ENCODE data around the gene ACAT2. TPM values are rescaled to one million over a fixed set of nuclear protein-coding genes. Genes with fewer than 3 reads are reported as not detected.
"Not testable (repeated sequence)": the region's sequence is repeated elsewhere in the genome, so short reads cannot be mapped to it uniquely, and the experiment has no call there.

The ACAT2 gene
- polyA plus RNA-seq, 1 donor = 46.2 TPM

DNA sequence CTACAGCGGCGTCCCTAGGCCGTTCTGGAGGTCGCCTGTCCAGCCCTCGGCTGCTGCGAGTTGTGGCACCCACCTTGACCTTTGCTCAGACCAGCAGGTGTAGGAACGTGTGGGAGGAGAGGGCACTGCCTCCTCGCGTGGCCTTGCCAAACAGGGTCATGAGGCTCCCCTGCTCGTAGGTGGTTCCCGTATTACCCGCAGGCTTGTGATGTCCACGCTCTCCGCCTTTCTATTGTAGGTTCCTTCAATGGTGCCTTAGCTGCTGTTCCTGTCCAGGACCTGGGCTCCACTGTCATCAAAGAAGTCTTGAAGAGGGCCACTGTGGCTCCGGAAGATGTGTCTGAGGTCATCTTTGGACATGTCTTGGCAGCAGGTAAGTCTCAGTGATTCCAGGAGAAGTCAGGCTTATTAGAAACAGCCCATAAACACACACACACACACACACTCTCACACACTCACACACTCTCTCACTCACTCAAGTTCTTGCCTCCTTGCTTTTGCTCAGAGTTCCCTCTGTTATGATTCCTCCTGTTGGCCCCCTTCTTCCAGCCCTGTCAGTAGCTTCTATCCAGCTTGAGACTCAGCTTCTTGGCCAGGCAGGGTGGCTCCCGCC, 942 bp downstream of the ACAT2 start:
- no peak for DNase-seq

GRCh38 chr6:159766906-159767305, 5.1 kb downstream of the ACAT2 start:
- DNase-seq = no peak

DNA sequence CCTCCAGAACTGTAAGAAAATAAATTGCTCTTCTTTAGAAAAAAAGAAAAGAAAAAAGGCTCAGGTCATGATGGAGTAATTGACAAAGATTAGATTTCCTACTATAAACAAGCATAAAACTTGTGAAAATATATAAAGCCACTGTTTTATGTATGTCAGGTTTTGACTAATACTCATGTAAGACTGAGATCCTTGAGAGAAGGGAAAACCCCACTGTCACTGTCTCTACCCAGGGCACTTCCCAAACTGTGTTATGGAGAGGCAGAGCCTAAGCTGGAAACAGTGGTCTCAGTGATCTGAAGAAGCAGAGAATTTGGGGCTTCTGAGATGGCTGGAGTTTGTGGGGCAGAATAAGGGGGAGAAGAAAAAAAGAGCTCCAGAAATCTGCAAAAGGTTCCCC, 7.6 kb downstream of the ACAT2 start:
- no peak for DNase-seq

DNA sequence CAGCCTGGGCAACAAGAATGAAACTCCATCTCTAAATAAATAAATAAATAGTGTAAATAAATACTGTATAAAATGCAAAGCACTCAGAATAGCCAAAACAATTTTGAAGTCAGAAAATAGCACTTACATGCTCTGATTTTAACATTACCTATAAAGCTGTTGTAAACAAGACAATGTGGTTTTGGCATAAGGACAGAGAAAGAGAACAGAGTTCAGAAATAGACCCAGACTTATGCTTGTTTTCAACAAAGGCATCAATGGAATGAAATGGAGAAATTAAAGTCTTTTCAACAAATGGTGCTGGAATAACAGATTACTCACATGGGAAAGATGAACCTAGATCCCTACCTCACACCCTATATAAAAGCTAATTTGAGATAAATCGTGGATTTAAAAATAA, 10.4 kb downstream of the ACAT2 start:
- DNase-seq = no peak

DNA sequence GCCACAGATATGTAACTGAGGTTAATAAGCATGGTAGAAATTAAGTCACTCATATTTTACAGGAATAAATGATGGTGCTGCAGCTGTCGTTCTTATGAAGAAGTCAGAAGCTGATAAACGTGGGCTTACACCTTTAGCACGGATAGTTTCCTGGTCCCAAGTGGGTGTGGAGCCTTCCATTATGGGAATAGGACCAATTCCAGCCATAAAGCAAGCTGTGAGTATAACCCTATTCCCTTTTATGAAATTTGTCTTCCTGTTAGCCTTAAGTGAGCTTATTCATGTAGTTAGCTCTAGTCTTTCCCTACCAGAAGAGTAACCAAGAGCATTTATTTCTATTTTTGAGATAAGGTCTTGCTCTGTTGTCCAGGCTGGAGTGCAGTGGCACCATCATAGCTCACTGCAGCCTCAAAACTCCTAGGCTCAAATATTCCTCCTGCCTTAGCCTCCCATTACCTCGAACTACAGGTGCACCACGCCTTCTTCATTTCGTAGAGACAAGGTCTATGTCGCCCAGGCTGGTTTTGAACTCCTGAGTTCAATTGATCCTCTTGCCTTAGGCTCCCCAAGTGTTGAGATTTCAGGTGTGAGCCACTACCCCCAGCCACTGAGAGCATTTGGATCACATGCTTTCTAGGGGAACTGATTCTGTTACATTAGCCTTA, 15.5 kb downstream of the ACAT2 start:
- DNase-seq = no peak

GRCh38 chr6:159778131-159778530, 16.3 kb downstream of the ACAT2 start:
- no peak for DNase-seq

- no peak for DNase-seq
Measured at GRCh38 chr6:159778542-159779103, 16.8 kb downstream of the ACAT2 start.

- DNase-seq = no peak
Measured at GRCh38 chr6:159788276-159788675, 26.4 kb downstream of the ACAT2 start.

GRCh38 chr6:159788753-159789376, 27.0 kb downstream of the ACAT2 start:
- no peak for DNase-seq

- DNase-seq = peak; percentile 100
Measured at GRCh38 chr6:159789377-159790148, 27.7 kb downstream of the ACAT2 start, which contains the start of gene TCP1. TCP1 (minus strand) TSS chr6:159789602; CDS start chr6:159789468, 134 bp downstream.

DNA sequence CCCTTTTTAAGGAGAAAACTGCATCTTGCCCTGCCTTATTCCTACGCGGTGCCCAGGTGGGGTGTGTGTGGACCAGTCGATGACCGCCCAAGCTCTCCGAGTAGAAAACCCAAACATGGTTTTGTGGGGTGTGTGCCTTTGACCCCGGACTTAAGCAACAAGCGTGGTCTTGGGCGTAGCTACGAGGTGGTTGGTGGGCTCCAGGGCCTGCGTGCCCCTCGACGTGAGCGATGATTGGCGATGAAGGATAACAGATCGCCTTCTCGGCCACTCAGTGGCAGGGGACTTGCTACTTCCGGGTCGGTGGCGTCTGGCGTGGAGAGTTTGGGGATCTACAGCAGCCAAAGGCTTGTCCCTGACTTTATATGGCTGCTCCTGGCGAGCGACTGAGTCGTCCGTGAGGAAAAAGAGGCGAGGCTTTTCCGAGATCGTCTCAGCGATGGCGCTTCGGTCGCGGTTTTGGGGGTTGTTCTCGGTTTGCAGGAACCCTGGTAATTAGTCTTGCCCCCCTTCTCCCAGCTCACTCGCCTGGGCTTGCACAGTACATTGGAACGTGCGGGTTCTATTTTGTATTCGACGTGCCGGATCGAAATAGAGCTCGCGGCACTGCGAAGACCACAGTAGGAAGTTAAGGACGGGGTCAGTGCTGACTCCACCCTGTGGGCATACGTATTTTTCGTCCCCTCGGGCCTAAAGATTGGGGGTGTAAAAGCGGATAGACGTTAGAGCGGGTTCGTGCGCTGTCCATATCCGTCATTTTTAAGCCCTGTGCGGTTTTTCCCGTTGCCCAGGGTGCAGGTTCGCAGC, 28.5 kb downstream of the ACAT2 start, which contains the start of gene MRPL18:
TSS of gene MRPL18 (plus strand) at position 319 of the 807 bp plus-strand sequence. CDS start at position 440, 121 bp downstream.
- peak; percentile 93 for DNase-seq

DNA sequence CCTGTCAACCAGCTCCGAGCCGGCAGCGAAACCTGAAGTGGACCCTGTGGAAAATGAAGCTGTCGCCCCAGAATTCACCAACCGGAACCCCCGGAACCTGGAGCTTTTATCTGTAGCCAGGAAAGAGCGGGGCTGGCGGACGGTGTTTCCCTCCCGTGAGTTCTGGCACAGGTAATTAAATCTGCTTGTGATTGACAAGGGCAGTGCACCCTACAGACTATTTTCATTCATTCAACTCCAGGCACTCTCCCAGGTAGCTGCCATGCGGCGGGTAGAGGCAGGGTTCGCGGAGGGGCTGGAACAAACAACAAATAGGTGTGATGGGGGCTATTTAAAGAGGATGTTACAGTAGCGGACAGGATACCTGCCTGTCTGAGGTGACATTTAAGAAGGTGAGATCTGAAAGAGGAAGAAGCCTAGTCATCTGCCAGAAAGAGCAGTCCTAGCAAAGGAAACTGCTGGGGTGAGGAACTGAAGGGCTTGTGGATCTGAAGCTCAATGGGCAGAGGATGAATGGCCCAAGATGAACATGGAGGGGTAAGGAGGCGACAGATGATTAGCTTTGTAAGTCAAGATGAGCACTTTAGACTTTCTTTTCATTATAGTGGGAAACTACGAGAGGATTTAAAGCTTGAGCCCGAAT, 29.2 kb downstream of the ACAT2 start:
- DNase-seq = no peak

- DNase-seq = not testable (repeated sequence)
Measured at GRCh38 chr6:159794976-159795375, 33.1 kb downstream of the ACAT2 start.

DNA sequence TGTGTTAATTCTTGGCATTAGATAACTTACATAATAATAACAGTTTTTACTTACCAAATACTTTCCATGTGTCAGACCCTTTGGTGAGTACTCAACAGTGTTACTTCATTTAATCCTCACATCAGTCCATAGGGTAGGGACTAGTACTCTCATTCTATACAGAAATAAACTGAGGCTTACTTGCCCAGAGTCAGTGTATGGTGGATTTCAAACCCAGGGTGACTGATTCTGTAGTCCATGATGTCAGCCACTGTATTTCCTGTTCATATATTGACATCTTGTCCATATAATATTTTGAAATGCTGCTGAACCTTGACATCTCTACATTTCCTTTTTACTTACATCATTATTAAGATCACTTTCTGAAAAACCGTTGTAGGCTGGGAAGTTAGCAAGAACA, 35.7 kb downstream of the ACAT2 start:
- DNase-seq = no peak

GRCh38 chr6:159800141-159800865, 38.5 kb downstream of the ACAT2 start, which contains the start of gene PNLDC1:
PNLDC1 (plus strand) TSS chr6:159800276; CDS start chr6:159800308, 32 bp downstream.
- no peak for DNase-seq

GRCh38 chr6:159801935-159802334, 40.1 kb downstream of the ACAT2 start:
- DNase-seq = no peak

GRCh38 chr6:159804504-159804903, 42.7 kb downstream of the ACAT2 start:
- DNase-seq = no peak

DNA sequence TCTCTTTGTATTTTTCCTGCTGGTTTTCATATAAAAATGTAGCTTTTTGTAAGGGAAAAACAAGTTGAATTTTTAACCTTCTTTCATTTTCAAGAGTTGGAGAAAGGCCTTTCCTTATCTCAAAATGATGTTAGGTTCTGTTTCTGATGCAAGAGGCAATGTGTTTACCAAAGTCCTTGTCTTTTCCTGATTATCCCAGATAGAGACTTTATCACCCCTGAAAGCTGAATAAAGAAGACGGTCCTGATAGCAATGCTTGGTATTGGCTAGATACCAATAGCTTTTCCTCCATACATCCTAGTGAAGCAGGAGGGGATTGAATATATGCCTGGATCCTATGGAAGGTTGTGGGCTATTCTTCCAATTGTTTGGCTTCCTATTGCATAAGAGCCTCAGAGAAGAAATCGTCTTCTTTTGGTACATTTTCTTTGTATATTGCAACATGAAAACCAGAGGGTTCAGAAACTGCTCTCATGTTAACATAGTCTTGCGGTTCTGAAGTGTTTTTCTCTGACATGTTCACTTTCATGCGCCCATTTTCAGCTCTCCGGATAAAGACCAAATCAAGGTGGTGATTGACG, 43.7 kb downstream of the ACAT2 start:
- DNase-seq = no peak

GRCh38 chr6:159806021-159806458, 44.2 kb downstream of the ACAT2 start:
- DNase-seq = no peak

Data from left kidney (tissue), 2 donors.